HCT116 (cell line): ENCODE measurements around the gene GH2. TPM values are rescaled to one million over a fixed set of nuclear protein-coding genes. Genes with fewer than 3 reads are reported as not detected.
A peak's percentile ranks its signal among the peaks of the same experiment; 100 is the strongest.
"Not testable (repeated sequence)": the region's sequence is repeated elsewhere in the genome, so short reads cannot be mapped to it uniquely, and the experiment has no call there.

Experiments
- ATAC-seq: fragments of 200-7000 bp; cut with Tn5 transposase; 2 replicates; pipeline ENCODE4 v1.9.1; 2020; ENCODE audit warnings: mild to moderate bottlenecking, moderate library complexity
- BruUV-seq: library from RNA; stranded (reverse); fragments of 400-500 nt; replicated peaks from 2 replicates; lab custom pipeline; 2021; lab: Mats Ljungman, UMichigan
- CTCF ChIA-PET: fragments of 300-600 bp; sonication (Branson Sonifier 250); formaldehyde crosslinking; loops from one replicate; lab custom pipeline; 2021; ENCODE audit warnings: antibody characterized with exemption; lab: Charles Lee
- POLR2A ChIA-PET: fragments of 300-600, 350-600 bp; sonication (Branson Sonifier 250); formaldehyde crosslinking; loops from one replicate; lab custom pipeline; 2021; ENCODE audit warnings: antibody characterized with exemption; lab: Charles Lee
- RAD21 ChIA-PET, 2 experiments: fragments of 300-600 bp; sonication (Branson Sonifier 250); formaldehyde crosslinking; loops; one replicate each; lab custom pipeline; 2023; ENCODE audit warnings: low total read pairs in 2 of 2; ENCODE audit not compliant: uncharacterized antibody in 2 of 2, unreplicated experiment in 2 of 2, low non-redundant PET in 1 of 2; lab: Charles Lee
- DNase-seq: peaks from one replicate; pipeline ENCODE4 v3.0.0-alpha.2; 2010; ENCODE audit warnings: low read depth, low spot score
- H2AFZ ChIP-seq: fragments of 200-600 bp; shearing (Covaris generic), sonication (generic); 2 replicates; pipeline ENCODE4 v1.6.1; 2017; ENCODE audit warnings: low read depth, mixed run types, mixed read lengths, antibody characterized with exemption, low read length; ENCODE audit not compliant: poor library complexity, severe bottlenecking
- H3K27ac ChIP-seq: 2 replicates; pipeline ENCODE4 v1.5.1; 2012; ENCODE audit warnings: low read depth, low read length
- H3K27me3 ChIP-seq: fragments of 200-600 bp; sonication (generic); 2 replicates; pipeline ENCODE4 v1.6.1; 2016; ENCODE audit warnings: mixed run types, low read length, mixed read lengths; ENCODE audit not compliant: insufficient read depth
- H3K36me3 ChIP-seq, 2 experiments: fragments of 200-500 bp in 1 of 2; fragments of 200-600 bp in 1 of 2; sonication (Bioruptor generic) in 1 of 2; sonication (generic) in 1 of 2; 2 replicates each; pipeline versions ENCODE4 v1.5.1 to v1.6.1; 2014 to 2016; ENCODE audit warnings: low read length in 2 of 2, inconsistent platforms in 1 of 2, mixed read lengths in 1 of 2, mixed run types in 1 of 2; ENCODE audit not compliant: insufficient read depth in 2 of 2, control insufficient read depth in 1 of 2
- H3K4me1 ChIP-seq, 2 experiments: fragments of 200-600 bp in 1 of 2; sonication (generic) in 1 of 2; 2 replicates each; pipeline versions ENCODE4 v1.5.1 to v1.6.1; 2012 to 2017; ENCODE audit warnings: low read length in 2 of 2, inconsistent platforms in 1 of 2, mild to moderate bottlenecking in 1 of 2, mixed read lengths in 1 of 2, mixed run types in 1 of 2, moderate library complexity in 1 of 2; ENCODE audit not compliant: insufficient read depth in 2 of 2, control insufficient read depth in 1 of 2
- H3K4me2 ChIP-seq: fragments of 200-600 bp; sonication (generic); 2 replicates; pipeline ENCODE4 v1.6.1; 2017; ENCODE audit warnings: mixed run types, low read length, mixed read lengths
- H3K4me3 ChIP-seq, 2 experiments: fragments of 200-600 bp in 1 of 2; sonication (generic) in 1 of 2; replicated peaks in 1 of 2; 2 replicates each; pipeline ENCODE4 v1.5.1; 2011 to 2016; ENCODE audit warnings: low read length in 2 of 2, control low read depth in 1 of 2, low read depth in 1 of 2, mild to moderate bottlenecking in 1 of 2, mixed read lengths in 1 of 2, mixed run types in 1 of 2
- H3K79me2 ChIP-seq: fragments of 200-600 bp; sonication (generic); 2 replicates; pipeline ENCODE4 v1.6.1; 2017; ENCODE audit warnings: mild to moderate bottlenecking, mixed run types, low read length, moderate library complexity, mixed read lengths; ENCODE audit not compliant: insufficient read depth
- H3K9ac ChIP-seq: fragments of 200-600 bp; sonication (generic); 2 replicates; pipeline ENCODE4 v1.6.1; 2016; ENCODE audit warnings: low read length, mixed read lengths
- H3K9me2 ChIP-seq: fragments of 200-600 bp; sonication (generic), shearing (Covaris generic); 2 replicates; pipeline ENCODE4 v1.6.1; 2017; ENCODE audit warnings: mixed run types, mild to moderate bottlenecking, moderate library complexity; ENCODE audit not compliant: insufficient read depth
- H3K9me3 ChIP-seq, 2 experiments: fragments of 200-500 bp in 1 of 2; fragments of 200-600 bp in 1 of 2; sonication (Bioruptor generic) in 1 of 2; sonication (generic) in 1 of 2; 2 replicates each; pipeline ENCODE4 v1.6.1; 2014 to 2017; ENCODE audit warnings: low read length in 2 of 2, mixed read lengths in 2 of 2, inconsistent platforms in 1 of 2, low read depth in 1 of 2, mild to moderate bottlenecking in 1 of 2, mixed run types in 1 of 2, moderate library complexity in 1 of 2; ENCODE audit not compliant: control insufficient read depth in 1 of 2, insufficient read depth in 1 of 2
- H4K20me1 ChIP-seq: fragments of 200-600 bp; sonication (generic), shearing (Covaris generic); 2 replicates; pipeline ENCODE4 v1.6.1; 2017; ENCODE audit warnings: mixed run types, mild to moderate bottlenecking, moderate library complexity; ENCODE audit not compliant: insufficient read depth
- RAD21 ChIP-seq: IDR thresholded peaks from 2 replicates; pipeline ENCODE4 v1.6.1; 2012; ENCODE audit warnings: low read depth, mild to moderate bottlenecking
- intact Hi-C: fragments of 100-400 bp; cut with micrococcal nuclease; formaldehyde crosslinking; loops from 2 replicates; pipeline ENCODE4 v1.10.0; 2022
- total RNA-seq: library from RNA; stranded (reverse); gene quantifications from one replicate; pipeline ENCODE4 v1.2.1, GENCODE V29; 2021; ENCODE audit not compliant: unreplicated experiment
- TF ChIP-seq, protein P1 (sequence below), 3 experiments: fragments of 200-600 bp in 1 of 3; sonication (generic) in 1 of 3; IDR thresholded peaks in 2 of 3; conservative IDR thresholded peaks in 1 of 3; 2 replicates each; pipeline ENCODE4 v1.5.1; 2012 to 2017; ENCODE audit warnings: low read depth in 2 of 3, low read length in 2 of 3, antibody characterized with exemption in 1 of 3, borderline replicate concordance in 1 of 3, control low read depth in 1 of 3, mild to moderate bottlenecking in 1 of 3, mixed read lengths in 1 of 3, mixed run types in 1 of 3, moderate library complexity in 1 of 3; ENCODE audit not compliant: insufficient read depth in 1 of 3

Gene GH2
- total RNA-seq, 1 experiment from 2014 or later, result not detected

GRCh38 chr17:63907161-63907778 lies 25.5 kb upstream of the GH2 start:
- H3K27me3 ChIP-seq, BruUV-seq, H2AFZ ChIP-seq, H3K27ac ChIP-seq, H3K4me1 ChIP-seq, H3K79me2 ChIP-seq, H4K20me1 ChIP-seq, H3K9me2 ChIP-seq, H3K9me3 ChIP-seq, H3K4me3 ChIP-seq, DNase-seq, RAD21 ChIA-PET, H3K4me2 ChIP-seq, intact Hi-C loops, POLR2A ChIA-PET, H3K36me3 ChIP-seq, H3K9ac ChIP-seq: not testable (repeated sequence)
- CTCF ChIA-PET, result interaction anchor here (0.8 to 1.6 kb wide), 7 partner anchors 11 to 482 kb away, joined by 3 to 7 read pairs (median 4); partner anchors contain the start of gene GH1
- TF ChIP-seq, protein P1, sequence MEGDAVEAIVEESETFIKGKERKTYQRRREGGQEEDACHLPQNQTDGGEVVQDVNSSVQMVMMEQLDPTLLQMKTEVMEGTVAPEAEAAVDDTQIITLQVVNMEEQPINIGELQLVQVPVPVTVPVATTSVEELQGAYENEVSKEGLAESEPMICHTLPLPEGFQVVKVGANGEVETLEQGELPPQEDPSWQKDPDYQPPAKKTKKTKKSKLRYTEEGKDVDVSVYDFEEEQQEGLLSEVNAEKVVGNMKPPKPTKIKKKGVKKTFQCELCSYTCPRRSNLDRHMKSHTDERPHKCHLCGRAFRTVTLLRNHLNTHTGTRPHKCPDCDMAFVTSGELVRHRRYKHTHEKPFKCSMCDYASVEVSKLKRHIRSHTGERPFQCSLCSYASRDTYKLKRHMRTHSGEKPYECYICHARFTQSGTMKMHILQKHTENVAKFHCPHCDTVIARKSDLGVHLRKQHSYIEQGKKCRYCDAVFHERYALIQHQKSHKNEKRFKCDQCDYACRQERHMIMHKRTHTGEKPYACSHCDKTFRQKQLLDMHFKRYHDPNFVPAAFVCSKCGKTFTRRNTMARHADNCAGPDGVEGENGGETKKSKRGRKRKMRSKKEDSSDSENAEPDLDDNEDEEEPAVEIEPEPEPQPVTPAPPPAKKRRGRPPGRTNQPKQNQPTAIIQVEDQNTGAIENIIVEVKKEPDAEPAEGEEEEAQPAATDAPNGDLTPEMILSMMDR (IDR thresholded peaks at IDR 0.05 in 2 of 3, conservative IDR thresholded peaks at IDR 0.05 in 1 of 3; ENCODE audit: borderline replicate concordance in 1 of 3, insufficient read depth in 1 of 3, low read depth in 2 of 3, low read length in 2 of 3), result peak; percentile 10 to 44 (median 32); a peak in 3 of 6 replicates
- peak; percentile 19; the same call in 1 of the 2 replicates for TF ChIP-seq RAD21
- ATAC-seq, result peak; percentile 69

- H3K4me2 ChIP-seq, POLR2A ChIA-PET, BruUV-seq, H3K9ac ChIP-seq, H2AFZ ChIP-seq, H3K9me3 ChIP-seq, DNase-seq, H3K27me3 ChIP-seq, H3K9me2 ChIP-seq, ATAC-seq, H3K27ac ChIP-seq, H4K20me1 ChIP-seq, H3K79me2 ChIP-seq, H3K36me3 ChIP-seq, intact Hi-C loops, H3K4me1 ChIP-seq, H3K4me3 ChIP-seq: not testable (repeated sequence)
- RAD21 ChIA-PET, result interaction anchor here in 1 of 2 experiments (0.7 kb wide), 1 partner anchor 224 kb away, joined by 5 read pairs; no protein-coding TSS in a partner anchor
- CTCF ChIA-PET, result interaction anchor here (0.7 to 2.2 kb wide), 7 partner anchors 16 to 515 kb away, joined by 3 to 19 read pairs (median 5); no protein-coding TSS in a partner anchor
These were observed 23.1 kb upstream of the GH2 start for GRCh38 chr17:63904796-63905195.
